A673 (cell line): Measurements from ENCODE around the gene CX3CR1.

Experiments
- CTCF ChIP-seq: fragments of 300-800, 200-600 bp; sonication (generic); conservative IDR thresholded peaks from 2 replicates; pipeline ENCODE4 v1.5.1; 2017; ENCODE audit warnings: low read depth, mild to moderate bottlenecking, antibody characterized with exemption, low read length, moderate library complexity, mixed read lengths
- EZH2 ChIP-seq: fragments of 200-600 bp; sonication (generic); IDR thresholded peaks from 2 replicates; pipeline ENCODE4 v1.6.1; 2017; ENCODE audit warnings: borderline replicate concordance, low read depth, mild to moderate bottlenecking, mixed read lengths, antibody characterized with exemption, low read length; ENCODE audit not compliant: poor library complexity, severe bottlenecking

- TF ChIP-seq CTCF (no peak), EZH2 (no peak)
Measured at GRCh38 chr3:39262846-39263245, 17.0 kb downstream of the CX3CR1 start.
